Stimulated activated naive CD8-positive, alpha-beta T cell treated with anti-CD3 and anti-CD28 coated beads, Interleukin-15, Interleukin-2, amounts not matched to agents 100 ng/mL and 50 ng/mL, for 24 hours (primary cell): ENCODE data around the gene CFAP92.

Source experiments
- H3K27ac Mint-ChIP-seq: one replicate; pipeline ENCODE4 v1.8.0; 2021; ENCODE audit warnings: mild to moderate bottlenecking, mixed read lengths
- H3K27me3 Mint-ChIP-seq: one replicate; pipeline ENCODE4 v1.8.0; 2021; ENCODE audit warnings: mixed read lengths
- H3K36me3 Mint-ChIP-seq: one replicate; pipeline ENCODE4 v1.8.0; 2021; ENCODE audit warnings: low read depth, mixed read lengths
- H3K4me1 Mint-ChIP-seq: one replicate; pipeline ENCODE4 v1.8.0; 2021; ENCODE audit warnings: low read depth, mixed read lengths
- H3K4me3 Mint-ChIP-seq: one replicate; pipeline ENCODE4 v1.8.0; 2021; ENCODE audit warnings: mild to moderate bottlenecking, mixed read lengths
- H3K9me3 Mint-ChIP-seq: one replicate; pipeline ENCODE4 v1.8.0; 2021; ENCODE audit warnings: mixed read lengths

CFAP92 gene

GRCh38 chr3:129004639-129005295, 10.9 kb upstream of the CFAP92 start:
- Mint-ChIP-seq H3K4me1 (peaks cover 28% of the 10 kb centered on the region), H3K4me3 (no peak overlapping the region), H3K27me3 (peaks cover 27% of the 10 kb centered on the region), H3K36me3 (no peaks in the 10 kb centered on the region), H3K27ac (no peak overlapping the region), H3K9me3 (no peaks in the 10 kb centered on the region)

GRCh38 chr3:129003578-129004112, 9.8 kb upstream of the CFAP92 start:
- H3K4me3 Mint-ChIP-seq: peak overlapping the region; percentile 71
- no peaks in the 10 kb centered on the region for H3K36me3 Mint-ChIP-seq
- H3K4me1 Mint-ChIP-seq: peaks cover 30% of the 10 kb centered on the region
- no peaks in the 10 kb centered on the region for H3K9me3 Mint-ChIP-seq
- H3K27me3 Mint-ChIP-seq: peaks cover 33% of the 10 kb centered on the region
- H3K27ac Mint-ChIP-seq: no peak overlapping the region

GRCh38 chr3:129002573-129003569, 9.0 kb upstream of the CFAP92 start:
- Mint-ChIP-seq H3K9me3 (no peaks in the 10 kb centered on the region), H3K27me3 (peaks cover 33% of the 10 kb centered on the region), H3K36me3 (no peaks in the 10 kb centered on the region), H3K4me3 (peak overlapping the region; percentile 71), H3K4me1 (peaks cover 31% of the 10 kb centered on the region), H3K27ac (no peak overlapping the region)

- no peaks in the 10 kb centered on the region for H3K9me3 Mint-ChIP-seq
- peaks cover 33% of the 10 kb centered on the region for H3K27me3 Mint-ChIP-seq
- peaks cover 31% of the 10 kb centered on the region for H3K4me1 Mint-ChIP-seq
- H3K27ac Mint-ChIP-seq: no peak overlapping the region
- H3K36me3 Mint-ChIP-seq: no peaks in the 10 kb centered on the region
- H3K4me3 Mint-ChIP-seq: peak overlapping the region; percentile 71
Observed at GRCh38 chr3:129001806-129002572, 8.1 kb upstream of the CFAP92 start.

- no peak within 1 kb of the TSS for H3K27ac Mint-ChIP-seq
- peaks cover 33% of the 10 kb centered on the region for H3K27me3 Mint-ChIP-seq
- H3K9me3 Mint-ChIP-seq: no peaks in the 10 kb centered on the region
- peak within 1 kb of the TSS; percentile 71 for H3K4me3 Mint-ChIP-seq
- H3K36me3 Mint-ChIP-seq: no peaks in the 10 kb centered on the region
- H3K4me1 Mint-ChIP-seq: peaks cover 33% of the 10 kb centered on the region
Observed at GRCh38 chr3:129001101-129001805, 7.4 kb upstream of the CFAP92 start, which contains the start of gene EFCC1. Gene EFCC1, plus strand, starts transcription at chr3:129001304. Its CDS starts 325 bp downstream, at chr3:129001629.

- Mint-ChIP-seq H3K27me3 (peaks cover 33% of the 10 kb centered on the region), H3K36me3 (no peaks in the 10 kb centered on the region), H3K27ac (no peak overlapping the region), H3K4me1 (peaks cover 38% of the 10 kb centered on the region), H3K9me3 (no peaks in the 10 kb centered on the region), H3K4me3 (peak overlapping the region; percentile 39)
Observed at GRCh38 chr3:129000742-129001100, 6.8 kb upstream of the CFAP92 start.

GRCh38 chr3:128999102-128999501, 5.2 kb upstream of the CFAP92 start:
- Mint-ChIP-seq H3K27ac (no peak overlapping the region), H3K4me1 (peaks cover 48% of the 10 kb centered on the region), H3K36me3 (no peaks in the 10 kb centered on the region), H3K27me3 (peaks cover 33% of the 10 kb centered on the region), H3K4me3 (no peak overlapping the region), H3K9me3 (no peaks in the 10 kb centered on the region)

- H3K9me3 Mint-ChIP-seq: no peaks in the 10 kb centered on the region
- H3K27ac Mint-ChIP-seq: no peak overlapping the region
- H3K4me3 Mint-ChIP-seq: no peak overlapping the region
- H3K27me3 Mint-ChIP-seq: peaks cover 33% of the 10 kb centered on the region
- H3K4me1 Mint-ChIP-seq: peaks cover 49% of the 10 kb centered on the region
- no peaks in the 10 kb centered on the region for H3K36me3 Mint-ChIP-seq
Observed at GRCh38 chr3:128998561-128998960, 4.7 kb upstream of the CFAP92 start.

GRCh38 chr3:128997486-128998133, 3.7 kb upstream of the CFAP92 start:
- peaks cover 24% of the 10 kb centered on the region for H3K27me3 Mint-ChIP-seq
- H3K4me1 Mint-ChIP-seq: peaks cover 40% of the 10 kb centered on the region
- H3K4me3 Mint-ChIP-seq: no peak overlapping the region
- H3K27ac Mint-ChIP-seq: no peak overlapping the region
- no peaks in the 10 kb centered on the region for H3K36me3 Mint-ChIP-seq
- no peaks in the 10 kb centered on the region for H3K9me3 Mint-ChIP-seq

- H3K4me3 Mint-ChIP-seq: no peak overlapping the region
- H3K27ac Mint-ChIP-seq: no peak overlapping the region
- no peaks in the 10 kb centered on the region for H3K36me3 Mint-ChIP-seq
- H3K27me3 Mint-ChIP-seq: peaks cover 18% of the 10 kb centered on the region
- H3K4me1 Mint-ChIP-seq: peaks cover 35% of the 10 kb centered on the region
- H3K9me3 Mint-ChIP-seq: no peaks in the 10 kb centered on the region
Observed at GRCh38 chr3:128996726-128997125, 2.9 kb upstream of the CFAP92 start.

- H3K27me3 Mint-ChIP-seq: peaks cover 18% of the 10 kb centered on the region
- H3K4me3 Mint-ChIP-seq: no peak overlapping the region
- peaks cover 35% of the 10 kb centered on the region for H3K4me1 Mint-ChIP-seq
- H3K36me3 Mint-ChIP-seq: no peaks in the 10 kb centered on the region
- H3K9me3 Mint-ChIP-seq: no peaks in the 10 kb centered on the region
- peak overlapping the region; percentile 8 for H3K27ac Mint-ChIP-seq
Observed at GRCh38 chr3:128996200-128996599, 2.3 kb upstream of the CFAP92 start.

GRCh38 chr3:128995737-128996136, 1.9 kb upstream of the CFAP92 start:
- H3K27me3 Mint-ChIP-seq: peaks cover 16% of the 10 kb centered on the region
- no peaks in the 10 kb centered on the region for H3K9me3 Mint-ChIP-seq
- peak overlapping the region; percentile 8 for H3K27ac Mint-ChIP-seq
- no peaks in the 10 kb centered on the region for H3K36me3 Mint-ChIP-seq
- H3K4me1 Mint-ChIP-seq: peaks cover 35% of the 10 kb centered on the region
- no peak overlapping the region for H3K4me3 Mint-ChIP-seq

- Mint-ChIP-seq H3K36me3 (no peaks in the 10 kb centered on the region), H3K27ac (peak overlapping the region; percentile 8), H3K9me3 (no peaks in the 10 kb centered on the region), H3K4me1 (peaks cover 33% of the 10 kb centered on the region), H3K27me3 (peaks cover 7% of the 10 kb centered on the region), H3K4me3 (peak overlapping the region; percentile 27)
Observed at GRCh38 chr3:128994581-128995546, 988 bp upstream of the CFAP92 start.
